Measurements from ENCODE around the gene CHIA. TPM values are rescaled to one million over a fixed set of nuclear protein-coding genes. Genes with fewer than 3 reads are reported as not detected.

The CHIA gene
- total and polyA plus RNA-seq, 2 donors from 2014 or later = 0.52 TPM; not detected in 1

DNA sequence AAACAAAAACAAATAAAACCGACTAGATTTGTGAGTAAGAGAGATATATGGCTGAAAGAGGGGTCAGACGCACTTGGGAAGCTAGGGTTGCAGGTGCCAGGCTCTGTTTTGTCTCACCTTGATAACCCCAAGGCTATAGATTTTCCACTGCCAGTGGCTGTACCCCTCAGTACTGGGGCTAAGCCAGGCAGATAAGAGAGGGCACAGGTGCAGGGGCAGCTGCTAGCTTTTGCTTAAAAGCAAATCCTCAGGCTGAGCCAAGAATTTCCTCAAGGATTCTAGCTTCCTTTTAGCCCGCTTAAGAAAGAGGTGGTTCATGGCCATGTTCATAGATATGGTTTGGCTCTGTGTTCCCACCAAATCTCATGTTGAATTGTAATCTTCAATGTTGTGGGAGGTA lies 79.0 kb downstream of the CHIA start:
- Histone ChIP-seq H3K4me3 (ENCODE audit: low read length in 3 of 3) (no peak overlapping the region), H3K27ac (ENCODE audit: low read depth in 2 of 2, low read length in 2 of 2) (no peak overlapping the region)

More for the DNA sequence above, 79.0 kb downstream of the CHIA start:
- intact Hi-C loops (cut with DNase I) = no loop called here
- Histone ChIP-seq H3K4me1 (ENCODE audit: control insufficient read depth in 2 of 3, insufficient read depth in 2 of 3, low read depth in 1 of 3, low read length in 3 of 3) (no peaks in the 10 kb centered on the region), H3K9me3 (ENCODE audit: control insufficient read depth in 2 of 3, insufficient read depth in 1 of 3, low read length in 3 of 3) (no peaks in the 10 kb centered on the region), H3K36me3 (ENCODE audit: control insufficient read depth in 2 of 3, insufficient read depth in 3 of 3, low read length in 3 of 3) (no peaks in the 10 kb centered on the region), H3K9ac (ENCODE audit: low read length in 3 of 3) (no peak overlapping the region), H3K27me3 (ENCODE audit: control insufficient read depth, insufficient read depth, low read length) (no peaks in the 10 kb centered on the region)
- TF ChIP-seq, protein P1, sequence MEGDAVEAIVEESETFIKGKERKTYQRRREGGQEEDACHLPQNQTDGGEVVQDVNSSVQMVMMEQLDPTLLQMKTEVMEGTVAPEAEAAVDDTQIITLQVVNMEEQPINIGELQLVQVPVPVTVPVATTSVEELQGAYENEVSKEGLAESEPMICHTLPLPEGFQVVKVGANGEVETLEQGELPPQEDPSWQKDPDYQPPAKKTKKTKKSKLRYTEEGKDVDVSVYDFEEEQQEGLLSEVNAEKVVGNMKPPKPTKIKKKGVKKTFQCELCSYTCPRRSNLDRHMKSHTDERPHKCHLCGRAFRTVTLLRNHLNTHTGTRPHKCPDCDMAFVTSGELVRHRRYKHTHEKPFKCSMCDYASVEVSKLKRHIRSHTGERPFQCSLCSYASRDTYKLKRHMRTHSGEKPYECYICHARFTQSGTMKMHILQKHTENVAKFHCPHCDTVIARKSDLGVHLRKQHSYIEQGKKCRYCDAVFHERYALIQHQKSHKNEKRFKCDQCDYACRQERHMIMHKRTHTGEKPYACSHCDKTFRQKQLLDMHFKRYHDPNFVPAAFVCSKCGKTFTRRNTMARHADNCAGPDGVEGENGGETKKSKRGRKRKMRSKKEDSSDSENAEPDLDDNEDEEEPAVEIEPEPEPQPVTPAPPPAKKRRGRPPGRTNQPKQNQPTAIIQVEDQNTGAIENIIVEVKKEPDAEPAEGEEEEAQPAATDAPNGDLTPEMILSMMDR (IDR thresholded peaks at IDR 0.05; ENCODE audit: borderline replicate concordance, extremely low read depth, insufficient read depth) = no peak
- DNase-seq (no peak), FAIRE-seq (no peak)

Other genes with a start within 250 kb of the CHIA start
- 31.9 TPM for gene DRAM2, start 150.8 kb upstream of the CHIA start, total RNA-seq
- gene DRAM2, start 150.8 kb upstream of the CHIA start, polyA plus RNA-seq (ENCODE audit: insufficient read depth, low read depth, low replicate concordance) = 54.5 TPM
- 35.7 TPM for gene CEPT1, start 150.6 kb upstream of the CHIA start, total RNA-seq
- gene CEPT1, start 150.6 kb upstream of the CHIA start, polyA plus RNA-seq (ENCODE audit: insufficient read depth, low read depth, low replicate concordance) = 19.2 TPM
- 81.0 TPM for gene DENND2D, start 90.2 kb upstream of the CHIA start, total RNA-seq
- 45.3 TPM for gene DENND2D, start 90.2 kb upstream of the CHIA start, polyA plus RNA-seq (ENCODE audit: insufficient read depth, low read depth, low replicate concordance)
- gene CHI3L2, start 63.1 kb upstream of the CHIA start, total RNA-seq = 27.2 TPM
- 5.8 TPM for gene CHI3L2, start 63.1 kb upstream of the CHIA start, polyA plus RNA-seq (ENCODE audit: insufficient read depth, low read depth, low replicate concordance)
- 3.4 TPM for gene OVGP1, start 136.9 kb downstream of the CHIA start, total RNA-seq
- gene OVGP1, start 136.9 kb downstream of the CHIA start, polyA plus RNA-seq (ENCODE audit: insufficient read depth, low read depth, low replicate concordance) = 2.6 TPM
- 26.5 TPM for gene WDR77, start 158.4 kb downstream of the CHIA start, total RNA-seq
- gene WDR77, start 158.4 kb downstream of the CHIA start, polyA plus RNA-seq (ENCODE audit: insufficient read depth, low read depth, low replicate concordance) = 28.2 TPM
- gene ATP5PB, start 158.6 kb downstream of the CHIA start, total RNA-seq = 207 TPM
- gene ATP5PB, start 158.6 kb downstream of the CHIA start, polyA plus RNA-seq (ENCODE audit: insufficient read depth, low read depth, low replicate concordance) = 791 TPM
- gene C1orf162, start 183.1 kb downstream of the CHIA start, total RNA-seq = 31.5 TPM
- 8.9 TPM for gene C1orf162, start 183.1 kb downstream of the CHIA start, polyA plus RNA-seq (ENCODE audit: insufficient read depth, low read depth, low replicate concordance)
- gene ADORA3, start 212.8 kb downstream of the CHIA start, total RNA-seq = 10.8 TPM
- 3.1 TPM for gene ADORA3, start 212.8 kb downstream of the CHIA start, polyA plus RNA-seq (ENCODE audit: insufficient read depth, low read depth, low replicate concordance)
- gene TMIGD3, start 212.8 kb downstream of the CHIA start, total RNA-seq = 3.0 TPM
- 0.43 TPM for gene TMIGD3, start 212.8 kb downstream of the CHIA start, polyA plus RNA-seq (ENCODE audit: insufficient read depth, low read depth, low replicate concordance)

Measured in kidney (tissue), 14 donors.